Brain microvascular endothelial cell (primary cell): ENCODE measurements around the gene IL20.

Experiments
- DNase-seq: peaks from one replicate; pipeline ENCODE4 v3.0.0-alpha.2; 2020
- H3K27ac ChIP-seq: fragments of 250-450 bp; sonication (Bioruptor Pico); 2 replicates; pipeline ENCODE4 v1.5.1; 2020; ENCODE audit warnings: mild to moderate bottlenecking, moderate library complexity
- H3K27me3 ChIP-seq: fragments of 250-450 bp; sonication (Bioruptor Pico); replicated peaks from 2 replicates; pipeline ENCODE4 v1.5.1; 2020; ENCODE audit warnings: mild to moderate bottlenecking
- H3K36me3 ChIP-seq: fragments of 250-450 bp; sonication (Bioruptor Pico); replicated peaks from 2 replicates; pipeline ENCODE4 v1.5.1; 2020; ENCODE audit warnings: mild to moderate bottlenecking
- H3K4me3 ChIP-seq: 2 replicates; pipeline ENCODE4 v1.5.1; 2011; ENCODE audit warnings: low read depth, mild to moderate bottlenecking, control low read depth, low read length, moderate library complexity
- CTCF ChIP-seq: IDR thresholded peaks from 2 replicates; pipeline ENCODE4 v1.5.1; 2011; ENCODE audit warnings: low read depth, mild to moderate bottlenecking, moderate library complexity, low read length, control low read depth, inconsistent platforms; ENCODE audit errors: missing control alignments
- in situ Hi-C: cut with HindIII; loops from 2 replicates; pipeline ENCODE4 v1.10.0; 2017; ENCODE audit warnings: low sequenced_read_pairs, low pct_ligation_motif_present

IL20 gene

DNA sequence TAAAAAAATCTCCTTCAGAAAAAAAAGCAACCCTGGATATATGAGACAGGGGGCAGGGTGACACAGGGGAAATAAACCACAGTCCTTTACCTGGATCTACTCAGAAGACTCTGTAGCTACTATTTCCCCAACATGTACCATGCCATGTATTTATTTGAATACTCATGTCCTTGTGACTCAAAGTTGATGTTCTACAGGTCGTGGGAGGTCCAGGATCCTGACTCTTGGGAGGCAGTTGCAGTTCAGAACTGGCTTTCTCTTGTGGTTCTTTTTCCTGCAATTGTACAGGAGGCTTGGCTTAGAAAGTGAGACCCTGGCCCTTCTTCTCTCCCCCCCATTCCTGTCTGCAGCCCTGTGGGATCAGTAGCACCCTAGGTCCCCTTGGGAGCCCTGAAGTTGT lies 26.0 kb downstream of the IL20 start:
- Histone ChIP-seq H3K4me3 (no peak overlapping the region), H3K36me3 (no peaks in the 10 kb centered on the region), H3K27me3 (no peaks in the 10 kb centered on the region), H3K27ac (no peak overlapping the region)
- DNase-seq: no peak
- no peak for TF ChIP-seq CTCF
- in situ Hi-C loops: no loop called here

DNA sequence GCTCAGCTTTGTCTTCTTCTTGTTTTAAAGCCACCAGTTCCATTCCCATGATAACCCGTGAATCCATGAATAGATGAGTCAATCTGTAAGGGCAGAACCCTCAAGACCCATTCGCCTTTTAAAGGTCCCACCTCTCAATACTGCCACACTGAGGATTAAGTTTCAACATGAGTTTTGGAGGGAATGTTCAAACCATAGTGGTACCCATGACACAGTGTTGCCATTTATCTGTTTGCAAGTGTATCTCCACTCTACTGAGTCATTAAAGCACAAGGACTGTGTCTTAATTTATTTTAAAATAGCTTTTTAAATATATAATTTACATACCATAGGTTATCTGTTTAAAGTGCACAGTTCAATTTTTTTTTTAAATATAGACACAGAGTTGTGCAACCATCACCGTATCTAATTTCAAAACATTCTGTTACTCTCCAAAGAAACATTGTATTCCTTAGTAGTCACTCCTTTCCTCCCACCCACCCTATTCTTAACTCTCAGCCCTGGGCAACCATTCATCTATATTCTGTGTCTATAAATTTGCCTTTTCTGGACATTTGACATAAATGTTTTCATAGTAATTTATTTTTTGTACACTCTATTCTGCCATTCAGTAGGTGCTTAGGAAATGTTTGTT lies 27.0 kb downstream of the IL20 start:
- Histone ChIP-seq H3K27me3 (no peaks in the 10 kb centered on the region), H3K4me3 (no peak overlapping the region), H3K27ac (no peak overlapping the region), H3K36me3 (no peaks in the 10 kb centered on the region)
- in situ Hi-C loops: no loop called here
- no peak for DNase-seq
- no peak for TF ChIP-seq CTCF

DNA sequence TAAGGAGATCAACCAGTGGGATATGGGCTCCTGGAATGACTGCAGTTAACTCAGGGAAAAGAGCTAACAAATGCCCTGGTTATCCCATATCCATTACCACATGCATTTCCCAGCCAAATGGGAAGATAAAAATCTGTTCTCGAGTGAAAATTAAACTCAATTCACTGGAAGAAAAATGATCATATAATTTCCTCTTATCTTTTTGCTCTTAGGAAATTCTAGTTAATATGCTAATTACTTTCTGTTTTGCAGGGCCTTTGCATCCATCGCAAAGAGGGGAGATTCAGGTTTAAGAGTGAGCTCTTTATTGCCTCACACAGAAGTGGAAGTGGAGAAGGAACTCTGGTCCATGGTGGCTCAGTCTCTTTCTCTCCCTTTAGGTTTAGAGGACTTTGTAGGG lies 28.0 kb downstream of the IL20 start:
- no peak for DNase-seq
- in situ Hi-C loops: no loop called here
- TF ChIP-seq CTCF: no peak
- Histone ChIP-seq H3K36me3 (no peaks in the 10 kb centered on the region), H3K27ac (no peak overlapping the region), H3K4me3 (no peak overlapping the region), H3K27me3 (no peaks in the 10 kb centered on the region)

DNA sequence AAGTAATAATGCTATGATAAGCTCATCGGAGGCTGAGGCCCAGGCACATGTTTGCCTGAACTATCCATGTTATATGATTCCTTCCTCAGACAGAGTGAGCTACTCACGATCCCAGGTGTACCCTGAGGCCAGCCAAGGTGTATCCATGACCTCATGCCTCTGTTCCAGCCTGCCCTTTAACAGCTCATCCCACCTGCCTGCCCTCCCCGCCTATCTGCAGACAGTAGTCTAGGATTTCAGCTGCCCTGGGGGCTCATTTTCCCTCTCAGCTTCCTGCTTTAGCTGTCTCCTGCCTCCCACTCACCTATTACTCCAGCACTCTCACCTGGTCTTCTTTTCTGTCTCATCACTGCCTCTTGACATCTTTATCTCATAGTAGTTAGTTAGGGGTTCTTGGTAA lies 29.9 kb downstream of the IL20 start:
- H3K27me3 ChIP-seq: no peaks in the 10 kb centered on the region
- H3K4me3 ChIP-seq: no peak overlapping the region
- DNase-seq: no peak
- H3K36me3 ChIP-seq: no peaks in the 10 kb centered on the region
- no peak for TF ChIP-seq CTCF
- in situ Hi-C loops: no loop called here
- no peak overlapping the region for H3K27ac ChIP-seq

DNA sequence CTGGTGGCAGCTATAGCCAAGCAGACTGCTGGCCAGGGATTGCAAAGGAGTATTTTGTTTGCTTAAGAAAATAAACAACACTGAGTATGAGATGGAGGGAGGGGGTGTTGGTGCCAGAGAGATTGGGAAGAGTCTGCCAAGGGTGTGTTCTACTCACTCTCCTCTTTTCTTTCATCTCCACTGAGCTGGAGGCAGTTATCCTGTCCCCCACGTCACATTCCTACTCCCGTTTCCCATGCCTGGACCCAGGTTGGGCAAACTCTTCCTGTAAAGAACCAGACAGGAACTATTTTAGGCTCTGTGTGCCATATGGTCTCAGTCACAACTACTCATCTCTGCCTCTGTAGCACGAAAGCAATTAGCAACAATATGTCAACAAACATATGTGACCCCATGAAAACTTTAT lies 30.4 kb downstream of the IL20 start:
- no peaks in the 10 kb centered on the region for H3K27me3 ChIP-seq

More for the DNA sequence above, 30.4 kb downstream of the IL20 start:
- no peaks in the 10 kb centered on the region for H3K36me3 ChIP-seq
- in situ Hi-C loops: no loop called here
- no peak overlapping the region for H3K4me3 ChIP-seq
- H3K27ac ChIP-seq: no peak overlapping the region
- TF ChIP-seq CTCF: no peak
- no peak for DNase-seq
